A172 (cell line): ENCODE data around the gene LUZP4. TPM values are rescaled to one million over a fixed set of nuclear protein-coding genes. Genes with fewer than 3 reads are reported as not detected.
"Not testable (repeated sequence)": the region's sequence is repeated elsewhere in the genome, so short reads cannot be mapped to it uniquely, and the experiment has no call there.

Experiments
- DNase-seq: peaks from one replicate; pipeline ENCODE4 v3.0.0-alpha.2; 2015; ENCODE audit warnings: low spot score
- total RNA-seq: library from RNA; depleted of rRNA; stranded (reverse); fragments of >200 nt; shearing (Covaris generic); gene quantifications from 2 replicates; pipeline ENCODE4 v1.2.3, GENCODE V29; 2014; rRNA removed

The LUZP4 gene
- not detected in 2 replicates for total RNA-seq

GRCh38 chrX:115289465-115289864 is at the start of gene LUZP4:
LUZP4 (plus strand) TSS chrX:115289715; CDS start chrX:115289760, 45 bp downstream.
- DNase-seq: no peak

GRCh38 chrX:115251458-115252233 is 37.9 kb upstream of the LUZP4 start:
- DNase-seq: no peak

GRCh38 chrX:115255003-115255402 is 34.5 kb upstream of the LUZP4 start:
- no peak for DNase-seq

- DNase-seq: no peak
Observed at GRCh38 chrX:115257711-115258110, 31.8 kb upstream of the LUZP4 start.

- DNase-seq: peak; percentile 11
Observed at GRCh38 chrX:115259238-115259875, 30.2 kb upstream of the LUZP4 start.

GRCh38 chrX:115260330-115260729 is 29.2 kb upstream of the LUZP4 start:
- DNase-seq: peak; percentile 3

GRCh38 chrX:115261148-115261547 is 28.4 kb upstream of the LUZP4 start:
- no peak for DNase-seq

- no peak for DNase-seq
Observed at GRCh38 chrX:115264009-115264408, 25.5 kb upstream of the LUZP4 start.

GRCh38 chrX:115266300-115266699 is 23.2 kb upstream of the LUZP4 start:
- no peak for DNase-seq

GRCh38 chrX:115268421-115268820 is 21.1 kb upstream of the LUZP4 start:
- no peak for DNase-seq

- DNase-seq: no peak
Observed at GRCh38 chrX:115269051-115269683, 20.3 kb upstream of the LUZP4 start.

- DNase-seq: no peak
Observed at GRCh38 chrX:115284877-115285276, 4.6 kb upstream of the LUZP4 start.

GRCh38 chrX:115297189-115297588 is 7.7 kb downstream of the LUZP4 start:
- DNase-seq: no peak

GRCh38 chrX:115311139-115311538 is 21.6 kb downstream of the LUZP4 start:
- DNase-seq: no peak

GRCh38 chrX:115311601-115312001 is 22.1 kb downstream of the LUZP4 start:
- no peak for DNase-seq

- DNase-seq: no peak
Observed at GRCh38 chrX:115318139-115318538, 28.6 kb downstream of the LUZP4 start.

GRCh38 chrX:115322375-115322774 is 32.9 kb downstream of the LUZP4 start:
- no peak for DNase-seq

GRCh38 chrX:115324194-115324593 is 34.7 kb downstream of the LUZP4 start:
- DNase-seq: no peak

GRCh38 chrX:115329282-115329681 is 39.8 kb downstream of the LUZP4 start:
- DNase-seq: not testable (repeated sequence)

GRCh38 chrX:115330498-115331168 is 41.1 kb downstream of the LUZP4 start:
- peak; percentile 16 for DNase-seq

- no peak for DNase-seq
Observed at GRCh38 chrX:115332832-115333231, 43.3 kb downstream of the LUZP4 start.

- DNase-seq: no peak
Observed at GRCh38 chrX:115333446-115333845, 43.9 kb downstream of the LUZP4 start.
